H1 (cell line): Measurements from ENCODE around the gene TRIM41. TPM values are rescaled to one million over a fixed set of nuclear protein-coding genes. Genes with fewer than 3 reads are reported as not detected.

Experiments used
- BRCA1 ChIP-seq: IDR thresholded peaks from 2 replicates; pipeline ENCODE4 v1.6.1; 2012; ENCODE audit warnings: low read depth, low read length, improper control_type of control experiment
- CBX8 ChIP-seq: fragments of 300-800, 300-1000 bp; sonication (generic); IDR thresholded peaks from 2 replicates; pipeline ENCODE4 v1.7.1; 2016; ENCODE audit warnings: low read depth, low read length, borderline replicate concordance
- CREB1 ChIP-seq: IDR thresholded peaks from 2 replicates; pipeline ENCODE4 v1.6.1; 2012; ENCODE audit warnings: inconsistent platforms
- CTCF ChIP-seq, 3 experiments: IDR thresholded peaks; 1 replicate in 2 of 3; 2 replicates in 1 of 3; pipeline versions ENCODE4 v1.5.1 to v1.6.1; 2011; ENCODE audit warnings: low read length in 3 of 3, mild to moderate bottlenecking in 3 of 3, inconsistent platforms in 2 of 3, low read depth in 1 of 3, moderate library complexity in 1 of 3; ENCODE audit not compliant: insufficient read depth in 1 of 3; ENCODE audit errors: control extremely low read depth in 1 of 3
- EGR1 ChIP-seq: IDR thresholded peaks from 2 replicates; pipeline ENCODE4 v1.6.1; 2011; ENCODE audit warnings: low read depth, low read length, borderline replicate concordance
- GABPA ChIP-seq: IDR thresholded peaks from 2 replicates; pipeline ENCODE4 v1.6.1; 2011; ENCODE audit warnings: mild to moderate bottlenecking, low read length, moderate library complexity, borderline replicate concordance; ENCODE audit not compliant: insufficient read depth
- NRF1 ChIP-seq: IDR thresholded peaks from 2 replicates; pipeline ENCODE4 v1.6.1; 2011; ENCODE audit warnings: mild to moderate bottlenecking, low read depth, low read length, improper control_type of control experiment
- PHF8 ChIP-seq: fragments of 200-600 bp; sonication (generic); conservative IDR thresholded peaks from 2 replicates; pipeline ENCODE4 v1.7.1; 2012; ENCODE audit warnings: low read depth, mild to moderate bottlenecking, inconsistent platforms, low read length, moderate library complexity
- POU5F1 ChIP-seq: IDR thresholded peaks from 2 replicates; pipeline ENCODE4 v1.6.1; 2011; ENCODE audit warnings: low read depth, mild to moderate bottlenecking, low read length, moderate library complexity
- RFX5 ChIP-seq: IDR thresholded peaks from 2 replicates; pipeline ENCODE4 v1.6.1; 2011; ENCODE audit warnings: low read depth, low read length, improper control_type of control experiment, borderline replicate concordance
- SAP30 ChIP-seq: fragments of 300-600 bp; sonication (generic); IDR thresholded peaks from 2 replicates; pipeline ENCODE4 v1.7.1; 2012; ENCODE audit warnings: low read length, moderate library complexity, mild to moderate bottlenecking, inconsistent platforms; ENCODE audit not compliant: insufficient read depth, insufficient replicate concordance
- SIN3A ChIP-seq, 2 experiments: IDR thresholded peaks in 1 of 2; conservative IDR thresholded peaks in 1 of 2; 2 replicates each; pipeline ENCODE4 v1.6.1; 2011 to 2012; ENCODE audit warnings: low read length in 2 of 2, improper control_type of control experiment in 1 of 2, low read depth in 1 of 2, mild to moderate bottlenecking in 1 of 2
- SIX5 ChIP-seq: IDR thresholded peaks from 2 replicates; pipeline ENCODE4 v1.6.1; 2011; ENCODE audit warnings: mild to moderate bottlenecking, low read depth, low read length
- SP2 ChIP-seq: IDR thresholded peaks from 2 replicates; pipeline ENCODE4 v1.6.1; 2012; ENCODE audit warnings: mild to moderate bottlenecking, low read length, inconsistent platforms
- SUZ12 ChIP-seq: fragments of 200-600 bp; sonication (generic); IDR thresholded peaks from 2 replicates; pipeline ENCODE4 v1.6.1; 2012; ENCODE audit warnings: mild to moderate bottlenecking, inconsistent platforms, low read length, moderate library complexity, mixed read lengths
- TAF7 ChIP-seq: optimal IDR thresholded peaks from 2 replicates; pipeline ENCODE3; 2011; ENCODE audit warnings: low read depth, mild to moderate bottlenecking, inconsistent platforms, low read length, moderate library complexity, borderline replicate concordance
- YY1 ChIP-seq: IDR thresholded peaks from 2 replicates; pipeline ENCODE4 v1.6.1; 2011; ENCODE audit warnings: low read depth, mild to moderate bottlenecking, low read length
- polyA plus RNA-seq, 7 experiments: library from polyadenylated mRNA; depleted of rRNA in 3 of 7; stranded (reverse) in 5 of 7; unstranded in 2 of 7; fragments of >200 nt in 5 of 7; fragments of 200-250 nt in 2 of 7; gene quantifications; 1 replicate in 5 of 7; 2 replicates in 1 of 7; 4 replicates in 1 of 7; pipeline versions ENCODE4 v1.2.1 to v1.2.3, GENCODE V29; 2011 to 2013; ENCODE audit warnings: missing spikeins in 2 of 7, mixed read lengths in 2 of 7
- total RNA-seq: library from RNA; stranded (reverse); fragmentation: NEBNext Ultra II Directional; extraction: Animal tissue kit (Norgen Biotek cat#: 25700); gene quantifications from 2 replicates; pipeline ENCODE4 v1.2.1, GENCODE V29; 2021
- TF ChIP-seq, protein P1 (sequence below): IDR thresholded peaks from 2 replicates; pipeline ENCODE4 v1.6.1; 2012; ENCODE audit warnings: inconsistent platforms

Gene TRIM41
- total and polyA plus RNA-seq, 2 of the 8 experiments (the other 6 are each of a cell fraction or from before 2014, with no cell fraction given): 12.9 to 21.6 TPM

GRCh38 chr5:181223729-181224389 is 778 bp downstream of the TRIM41 start (continued):
- no peak for TF ChIP-seq CTCF (IDR thresholded peaks at IDR 0.05; ENCODE audit: control extremely low read depth in 1 of 3, insufficient read depth in 1 of 3, low read depth in 1 of 3, low read length in 3 of 3)
- TF ChIP-seq BRCA1: no peak
- TF ChIP-seq RFX5: no peak
- TF ChIP-seq SIX5: no peak
- no peak for TF ChIP-seq TAF7
- peak in 1 of 2 experiments; percentile 17; a peak in 1 of 4 replicates for TF ChIP-seq SIN3A (conservative IDR thresholded peaks at IDR 0.05 in 1 of 2, IDR thresholded peaks at IDR 0.05 in 1 of 2; ENCODE audit: low read depth in 1 of 2, low read length in 2 of 2)
- TF ChIP-seq CBX8: no peak
- TF ChIP-seq, protein P1, sequence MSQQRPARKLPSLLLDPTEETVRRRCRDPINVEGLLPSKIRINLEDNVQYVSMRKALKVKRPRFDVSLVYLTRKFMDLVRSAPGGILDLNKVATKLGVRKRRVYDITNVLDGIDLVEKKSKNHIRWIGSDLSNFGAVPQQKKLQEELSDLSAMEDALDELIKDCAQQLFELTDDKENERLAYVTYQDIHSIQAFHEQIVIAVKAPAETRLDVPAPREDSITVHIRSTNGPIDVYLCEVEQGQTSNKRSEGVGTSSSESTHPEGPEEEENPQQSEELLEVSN: no peak
- TF ChIP-seq CREB1: 0 out of 2 replicates have a peak, but pooled peaks have one; percentile 3
- no peak for TF ChIP-seq PHF8
- no peak for TF ChIP-seq SP2
- TF ChIP-seq YY1: peak; percentile 93
- TF ChIP-seq POU5F1: no peak
- TF ChIP-seq SUZ12: no peak
- TF ChIP-seq NRF1: no peak
- TF ChIP-seq SAP30: peak; percentile 77
- TF ChIP-seq GABPA: no peak
- TF ChIP-seq EGR1: no peak
